ENCODE measurements around the gene ADAMTS3. TPM values are rescaled to one million over a fixed set of nuclear protein-coding genes. Genes with fewer than 3 reads are reported as not detected.

The ADAMTS3 gene
- total RNA-seq, 2 experiments from 2014 or later = not detected

- no TSS peak for BruUV-seq (replicated peaks)
- Histone ChIP-seq H3K4me1 (ENCODE audit: insufficient read depth, low read length, poor library complexity, severe bottlenecking) (no peaks in the 10 kb centered on the region), H3K27ac (ENCODE audit: low read depth, low read length, poor library complexity, severe bottlenecking) (no peak overlapping the region), H4K20me1 (ENCODE audit: insufficient read depth, low read length) (no peaks in the 10 kb centered on the region), H3K4me2 (ENCODE audit: low read length) (no peak overlapping the region), H3K9me2 (ENCODE audit: insufficient read depth, low read length) (no peaks in the 10 kb centered on the region), H3K36me3 (ENCODE audit: insufficient read depth, low read length) (no peaks in the 10 kb centered on the region), H2AFZ (ENCODE audit: low read length) (no peak overlapping the region), H3K9me3 (ENCODE audit: low read length) (no peaks in the 10 kb centered on the region), H3K4me3 (ENCODE audit: low read depth, low read length, poor library complexity, severe bottlenecking) (no peak overlapping the region), H3K79me2 (ENCODE audit: insufficient read depth, low read depth, low read length) (no peaks in the 10 kb centered on the region)
- DNase-seq (ENCODE audit: low spot score) = no peak
- TF ChIP-seq CTCF (conservative IDR thresholded peaks at IDR 0.05; ENCODE audit: low read length) (no peak), EZH2phosphoT487 (IDR thresholded peaks at IDR 0.05; ENCODE audit: borderline replicate concordance, low read depth, low read length) (no peak)
- ChIA-PET POLR2A (no interaction called here), CTCF (ENCODE audit: unreplicated experiment) (interaction anchor here (0.6 kb wide), 1 partner anchor 691 kb away, joined by 3 read pairs; no protein-coding TSS in a partner anchor)
- intact Hi-C loops (cut with micrococcal nuclease; ENCODE audit: unreplicated experiment) = no loop called here
Measured at GRCh38 chr4:72591547-72592454, 22.8 kb upstream of the ADAMTS3 start.

GRCh38 chr4:72587334-72587733 is 18.3 kb upstream of the ADAMTS3 start:
- H3K4me2 ChIP-seq (ENCODE audit: low read length) = no peak overlapping the region
- H2AFZ ChIP-seq (ENCODE audit: low read length) = no peak overlapping the region
- BruUV-seq (replicated peaks) = no TSS peak
- H3K79me2 ChIP-seq (ENCODE audit: insufficient read depth, low read depth, low read length) = no peaks in the 10 kb centered on the region
- CTCF ChIA-PET (ENCODE audit: unreplicated experiment) = no interaction called here
- POLR2A ChIA-PET = interaction anchor here (0.6 kb wide), 1 partner anchor 165 kb away, joined by 3 read pairs; no protein-coding TSS in a partner anchor
- no peak for DNase-seq (ENCODE audit: low spot score)
- no peaks in the 10 kb centered on the region for H4K20me1 ChIP-seq (ENCODE audit: insufficient read depth, low read length)
- H3K36me3 ChIP-seq (ENCODE audit: insufficient read depth, low read length) = no peaks in the 10 kb centered on the region
- no peak overlapping the region for H3K4me3 ChIP-seq (ENCODE audit: low read depth, low read length, poor library complexity, severe bottlenecking)
- no peaks in the 10 kb centered on the region for H3K4me1 ChIP-seq (ENCODE audit: insufficient read depth, low read length, poor library complexity, severe bottlenecking)
- no peaks in the 10 kb centered on the region for H3K9me2 ChIP-seq (ENCODE audit: insufficient read depth, low read length)
- H3K9me3 ChIP-seq (ENCODE audit: low read length) = no peaks in the 10 kb centered on the region
- no peak overlapping the region for H3K27ac ChIP-seq (ENCODE audit: low read depth, low read length, poor library complexity, severe bottlenecking)
- TF ChIP-seq EZH2phosphoT487 (IDR thresholded peaks at IDR 0.05; ENCODE audit: borderline replicate concordance, low read depth, low read length) (no peak), CTCF (conservative IDR thresholded peaks at IDR 0.05; ENCODE audit: low read length) (no peak)
- intact Hi-C loops (cut with micrococcal nuclease; ENCODE audit: unreplicated experiment) = no loop called here

- no peak for DNase-seq (ENCODE audit: low spot score)
- no peak overlapping the region for H2AFZ ChIP-seq (ENCODE audit: low read length)
- H3K79me2 ChIP-seq (ENCODE audit: insufficient read depth, low read depth, low read length) = no peaks in the 10 kb centered on the region
- no peak overlapping the region for H3K4me2 ChIP-seq (ENCODE audit: low read length)
- TF ChIP-seq EZH2phosphoT487 (IDR thresholded peaks at IDR 0.05; ENCODE audit: borderline replicate concordance, low read depth, low read length) (no peak), CTCF (conservative IDR thresholded peaks at IDR 0.05; ENCODE audit: low read length) (no peak)
- no peaks in the 10 kb centered on the region for H3K9me2 ChIP-seq (ENCODE audit: insufficient read depth, low read length)
- no peak overlapping the region for H3K4me3 ChIP-seq (ENCODE audit: low read depth, low read length, poor library complexity, severe bottlenecking)
- H3K9me3 ChIP-seq (ENCODE audit: low read length) = no peaks in the 10 kb centered on the region
- no peak overlapping the region for H3K27ac ChIP-seq (ENCODE audit: low read depth, low read length, poor library complexity, severe bottlenecking)
- H3K4me1 ChIP-seq (ENCODE audit: insufficient read depth, low read length, poor library complexity, severe bottlenecking) = no peaks in the 10 kb centered on the region
- BruUV-seq (replicated peaks) = no TSS peak
- no peaks in the 10 kb centered on the region for H4K20me1 ChIP-seq (ENCODE audit: insufficient read depth, low read length)
- H3K36me3 ChIP-seq (ENCODE audit: insufficient read depth, low read length) = no peaks in the 10 kb centered on the region
- intact Hi-C loops (cut with micrococcal nuclease; ENCODE audit: unreplicated experiment) = no loop called here
- ChIA-PET POLR2A (no interaction called here), CTCF (ENCODE audit: unreplicated experiment) (no interaction called here)
Measured at GRCh38 chr4:72582853-72583252, 13.8 kb upstream of the ADAMTS3 start.

All from OCI-LY7 (cell line).